ENCODE results near the gene NAT10.

GRCh38 chr11:34114471-34114870 lies 9.0 kb downstream of the NAT10 start:
- TF ChIP-seq HMGXB4 (CRISPR knock-in tag; IDR thresholded peaks at IDR 0.05) = no peak
- TF ChIP-seq IRF2 (CRISPR knock-in tag; IDR thresholded peaks at IDR 0.05; ENCODE audit: borderline replicate concordance, low read depth) = no peak
- TF ChIP-seq ATF2 (CRISPR knock-in tag; IDR thresholded peaks at IDR 0.05; ENCODE audit: borderline replicate concordance, low read depth) = no peak
- TF ChIP-seq CTCF (IDR thresholded peaks at IDR 0.05) = no peak
- no peak for TF ChIP-seq ATF3 (CRISPR knock-in tag; conservative IDR thresholded peaks at IDR 0.05)
- no peak for TF ChIP-seq NFYB (CRISPR knock-in tag; conservative IDR thresholded peaks at IDR 0.05; ENCODE audit: low read depth)
- TF ChIP-seq JUN (CRISPR knock-in tag; IDR thresholded peaks at IDR 0.05) = no peak
- TF ChIP-seq CREB1 (CRISPR knock-in tag; IDR thresholded peaks at IDR 0.05) = no peak

All from WTC11 (cell line).